HG03354 (cell line): ENCODE results near the gene HIPK2.

ENCODE experiments used
- ATAC-seq: cut with Tn5 transposase; IDR thresholded peaks from one replicate; pipeline ENCODE4 v1.9.1; 2021; ENCODE audit warnings: mild to moderate bottlenecking; ENCODE audit not compliant: unreplicated experiment, poor library complexity, severe bottlenecking

HIPK2 gene

DNA sequence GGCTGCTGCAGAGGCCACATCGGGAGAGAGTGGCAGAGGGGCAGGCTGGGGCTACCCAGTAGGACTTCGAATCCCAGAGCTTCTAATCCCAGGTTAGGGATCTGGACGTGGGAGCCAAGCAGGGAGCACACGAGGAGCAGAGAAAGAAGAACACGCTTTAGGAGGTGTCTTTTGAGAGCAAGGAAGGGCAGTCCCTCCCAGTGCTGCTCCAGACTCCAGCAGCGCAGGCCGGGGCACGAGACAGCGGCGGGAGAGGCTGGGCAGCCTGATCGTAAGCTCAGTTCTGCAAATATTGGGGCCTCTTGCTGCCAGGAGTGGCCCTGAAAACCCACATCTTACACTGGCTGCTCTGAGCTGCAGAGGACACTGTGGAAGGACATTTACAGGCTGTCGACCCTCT, 75.9 kb downstream of the HIPK2 start:
- no peak for ATAC-seq

GRCh38 chr7:139700505-139701235, 77.1 kb downstream of the HIPK2 start:
- ATAC-seq: no peak

DNA sequence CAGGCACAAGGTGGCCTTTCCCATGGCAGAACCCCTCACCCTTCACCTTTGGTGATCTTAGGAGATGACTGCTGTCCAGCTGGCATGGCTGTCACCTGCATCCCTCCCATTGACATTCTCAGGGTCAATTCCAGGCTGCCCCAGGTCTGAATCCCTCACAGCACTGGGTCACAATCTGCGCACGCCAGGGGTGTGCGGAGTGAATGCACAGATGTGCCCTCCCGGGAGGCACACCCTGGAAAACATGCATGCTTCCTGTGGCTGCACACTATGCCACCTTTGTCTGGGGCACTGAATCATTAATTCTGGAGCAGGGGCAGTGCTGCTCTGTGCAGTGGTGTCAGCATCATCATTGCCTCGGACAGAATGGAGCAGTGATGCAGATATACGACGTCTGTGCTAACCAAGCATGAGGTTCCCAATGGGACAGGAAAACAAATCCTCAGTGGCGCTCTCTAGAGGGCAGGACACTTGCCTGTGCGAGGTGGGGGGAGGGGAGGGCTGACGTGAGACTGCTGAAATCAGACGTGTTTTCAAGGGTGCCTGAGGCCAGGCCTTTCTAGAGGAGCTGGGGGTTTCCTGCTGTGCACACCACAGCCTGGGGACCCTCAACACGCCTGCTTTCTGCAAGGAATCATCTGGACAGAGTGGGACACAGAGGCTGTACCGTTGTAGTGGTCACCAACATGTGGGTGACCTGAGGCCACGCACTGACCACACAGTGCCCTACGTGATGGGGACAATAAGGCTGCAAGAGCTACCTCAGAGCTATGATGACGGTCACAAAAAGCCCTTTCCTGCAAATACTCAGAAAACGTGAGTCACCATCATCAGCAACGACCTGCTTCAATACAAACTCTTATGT, 77.9 kb downstream of the HIPK2 start:
- no peak for ATAC-seq

GRCh38 chr7:139698844-139699243, 79.0 kb downstream of the HIPK2 start:
- no peak for ATAC-seq

DNA sequence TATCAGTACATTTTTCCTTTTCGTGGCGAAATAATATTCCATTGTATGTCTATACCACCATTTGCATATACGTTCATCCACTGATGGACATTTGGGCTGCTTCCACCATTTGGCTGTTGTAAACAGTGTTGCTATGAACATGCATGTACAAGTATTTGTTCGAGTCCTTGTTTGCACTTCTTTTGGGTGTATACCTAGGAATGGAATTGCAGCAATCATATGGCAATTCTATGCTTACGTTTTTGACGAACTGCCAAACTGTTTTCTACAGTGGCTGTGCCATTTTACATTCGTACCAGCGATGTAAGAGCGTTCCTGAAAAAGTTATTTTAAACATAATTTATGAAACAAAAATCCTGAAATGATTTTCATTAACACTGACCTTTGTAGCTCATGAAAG, 79.5 kb downstream of the HIPK2 start:
- ATAC-seq: no peak

GRCh38 chr7:139697056-139697455, 80.7 kb downstream of the HIPK2 start:
- ATAC-seq: no peak

DNA sequence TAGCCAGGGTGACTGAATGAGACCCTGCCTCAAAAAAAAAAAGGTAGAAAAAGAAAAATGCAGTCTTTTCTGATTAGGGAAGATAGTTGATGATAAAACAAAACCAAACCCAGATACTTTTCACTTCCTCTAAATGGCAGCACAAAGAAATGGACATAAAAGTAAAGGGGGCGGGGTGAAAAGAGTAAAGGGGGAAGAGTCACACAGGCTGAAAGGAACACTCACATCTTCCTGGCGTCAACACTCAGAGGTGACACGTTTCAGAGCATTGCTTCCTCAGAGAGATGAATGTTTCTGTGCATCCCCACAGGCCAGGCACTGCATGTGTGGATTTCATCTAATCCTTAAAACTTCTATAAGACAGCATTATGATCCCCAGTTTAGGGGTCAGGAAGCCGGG, 81.2 kb downstream of the HIPK2 start:
- ATAC-seq: peak; percentile 75

- no peak for ATAC-seq
Measured at GRCh38 chr7:139695588-139695987, 82.2 kb downstream of the HIPK2 start.

DNA sequence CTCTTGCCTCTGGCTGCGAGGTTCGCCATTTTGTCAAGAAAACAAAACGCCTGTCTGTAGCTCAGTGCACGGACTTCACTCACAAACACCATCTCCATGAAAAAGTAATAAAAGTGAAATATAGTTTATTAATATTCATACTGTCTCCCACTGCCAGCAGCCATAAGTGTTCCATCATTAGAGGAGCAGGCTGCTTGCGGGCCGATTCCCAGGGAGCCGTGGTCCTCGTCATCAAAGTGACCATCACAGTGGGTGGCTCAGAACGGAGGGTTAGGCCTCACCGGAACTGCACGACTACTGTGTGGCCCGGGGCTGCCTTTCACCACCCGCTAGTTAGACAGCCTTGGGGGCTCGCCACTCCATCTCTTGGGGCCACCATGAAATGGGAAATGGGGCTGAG, 82.7 kb downstream of the HIPK2 start:
- ATAC-seq: no peak

DNA sequence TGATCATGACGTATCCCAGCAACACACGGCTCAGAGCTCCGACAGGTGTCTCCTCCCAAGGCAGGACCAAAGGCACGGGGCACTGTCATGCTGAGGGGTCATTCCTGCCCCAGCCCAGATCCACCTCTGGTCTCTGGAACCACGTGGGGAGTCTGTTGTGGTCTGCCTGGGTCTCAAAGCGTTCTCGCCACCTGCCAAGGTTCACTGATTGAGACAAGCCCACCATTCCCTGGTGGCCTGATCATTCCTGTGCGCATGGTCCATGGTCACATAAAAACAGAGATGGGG, 83.5 kb downstream of the HIPK2 start:
- no peak for ATAC-seq

DNA sequence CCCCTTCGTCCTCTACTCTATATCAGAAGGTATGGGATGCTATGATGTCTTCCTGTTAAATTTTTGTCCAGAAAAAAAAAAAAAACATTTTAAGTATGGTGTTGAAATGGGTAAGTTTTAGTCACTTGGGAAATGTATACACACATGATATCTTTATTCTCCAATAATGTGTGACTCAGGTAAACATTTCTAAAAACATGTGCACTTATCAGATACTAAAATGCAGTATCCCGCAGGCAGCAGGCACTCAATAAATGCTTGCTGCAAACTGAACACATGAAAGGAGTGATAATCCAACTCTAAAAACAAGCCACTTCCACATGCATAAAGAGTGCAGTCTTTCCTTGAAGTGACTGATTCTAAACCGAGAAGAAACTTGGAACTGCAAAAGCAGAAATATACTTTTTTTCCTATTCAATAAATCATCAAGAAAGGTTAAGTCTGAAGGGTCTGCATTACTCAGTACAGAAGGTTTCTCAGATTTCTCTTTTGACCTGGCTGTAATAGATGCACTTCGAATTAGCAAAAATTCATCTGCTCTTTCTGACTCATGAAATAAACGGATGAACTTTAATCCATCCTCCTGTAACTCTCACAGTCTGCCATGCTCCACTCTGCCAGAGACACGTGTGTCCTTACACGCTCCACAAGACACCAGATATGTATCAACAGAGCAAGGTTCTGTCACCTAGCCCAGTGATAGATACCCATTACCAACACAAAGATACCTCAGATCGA, 84.0 kb downstream of the HIPK2 start:
- no peak for ATAC-seq

DNA sequence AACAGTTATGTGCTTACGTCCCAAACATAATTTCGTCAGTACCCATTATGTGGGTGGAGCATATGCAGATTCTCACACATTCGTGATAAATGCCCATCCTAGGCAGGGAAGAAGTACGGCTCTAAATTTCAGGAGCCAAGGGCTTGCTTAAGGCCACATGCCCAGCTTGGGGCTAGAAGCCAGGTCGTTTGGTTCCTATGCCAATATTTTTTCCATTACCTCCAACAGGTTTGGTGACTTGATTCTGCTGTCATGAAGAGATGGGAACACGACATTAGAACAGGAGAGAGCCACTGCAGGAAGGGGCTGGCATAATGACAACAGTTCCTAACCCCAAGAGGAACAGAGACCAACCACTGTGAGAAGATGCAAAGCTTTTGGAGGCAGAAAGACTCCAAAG, 85.1 kb downstream of the HIPK2 start:
- ATAC-seq: no peak

GRCh38 chr7:139691253-139691781, 86.5 kb downstream of the HIPK2 start:
- ATAC-seq: no peak

- no peak for ATAC-seq
Measured at GRCh38 chr7:139687980-139688632, 89.7 kb downstream of the HIPK2 start.

GRCh38 chr7:139687211-139687954, 90.4 kb downstream of the HIPK2 start:
- ATAC-seq: no peak

- no peak for ATAC-seq
Measured at GRCh38 chr7:139683137-139683921, 94.5 kb downstream of the HIPK2 start.

- ATAC-seq: no peak
Measured at GRCh38 chr7:139682136-139683013, 95.4 kb downstream of the HIPK2 start.

- no peak for ATAC-seq
Measured at GRCh38 chr7:139681812-139682135, 96.0 kb downstream of the HIPK2 start.
